Fibroblast of skin of left biceps (primary cell): ENCODE data around the gene CNPY4.

Experiments
- DNase-seq, 2 experiments: peaks; one replicate each; pipeline ENCODE4 v3.0.0-alpha.2; 2013; ENCODE audit warnings: low read depth in 2 of 2

CNPY4 gene

GRCh38 chr7:100148559-100149328 is 29.3 kb downstream of the CNPY4 start, which contains the start of gene LAMTOR4:
TSS of gene LAMTOR4 (plus strand) at chr7:100148918. CDS start at chr7:100148973, 55 bp downstream.
- peak; percentile 96 for DNase-seq

- no peak for DNase-seq
Observed at GRCh38 chr7:100152404-100152803, 33.0 kb downstream of the CNPY4 start.

GRCh38 chr7:100152937-100153666 is 33.7 kb downstream of the CNPY4 start:
- DNase-seq = no peak

DNA sequence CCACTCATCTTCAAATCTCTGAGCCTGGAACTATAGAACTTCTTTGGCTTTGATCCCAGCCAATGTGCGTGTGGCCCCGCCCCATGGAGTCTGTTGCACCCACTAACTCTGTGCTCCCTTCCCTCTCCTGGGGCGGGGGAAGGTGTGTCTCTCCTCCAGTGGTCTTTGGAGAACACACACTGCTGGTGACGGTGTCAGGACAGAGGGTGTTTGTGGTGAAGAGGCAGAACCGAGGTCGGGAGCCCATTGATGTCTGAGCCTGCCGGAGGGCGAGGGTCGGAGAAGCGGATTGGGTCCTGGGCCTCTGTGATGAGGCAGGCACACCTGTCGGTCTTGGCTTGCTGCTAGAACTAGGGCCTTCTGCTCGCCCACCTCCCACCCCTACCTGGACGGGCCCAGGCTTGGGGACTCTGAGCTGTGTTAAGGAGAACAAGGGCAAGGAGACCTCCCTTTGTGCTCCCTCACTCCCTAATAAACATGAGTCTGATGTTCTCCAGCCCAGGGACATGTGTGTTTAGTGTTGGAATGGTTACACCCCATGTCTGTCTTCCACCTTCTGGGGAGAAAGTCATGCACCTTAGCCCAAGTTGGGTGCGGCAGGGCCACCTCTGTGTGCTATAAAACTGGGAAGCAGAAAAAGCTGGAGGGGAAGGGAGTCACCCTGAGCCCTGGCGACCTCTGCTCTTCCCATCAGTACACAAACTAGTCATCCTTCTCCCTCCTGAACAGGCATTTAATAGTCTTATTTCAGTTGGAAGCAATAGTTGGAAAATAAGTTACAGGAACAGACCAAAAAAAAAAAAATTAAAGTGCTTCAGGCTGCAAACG is 34.5 kb downstream of the CNPY4 start:
- no peak for DNase-seq

DNA sequence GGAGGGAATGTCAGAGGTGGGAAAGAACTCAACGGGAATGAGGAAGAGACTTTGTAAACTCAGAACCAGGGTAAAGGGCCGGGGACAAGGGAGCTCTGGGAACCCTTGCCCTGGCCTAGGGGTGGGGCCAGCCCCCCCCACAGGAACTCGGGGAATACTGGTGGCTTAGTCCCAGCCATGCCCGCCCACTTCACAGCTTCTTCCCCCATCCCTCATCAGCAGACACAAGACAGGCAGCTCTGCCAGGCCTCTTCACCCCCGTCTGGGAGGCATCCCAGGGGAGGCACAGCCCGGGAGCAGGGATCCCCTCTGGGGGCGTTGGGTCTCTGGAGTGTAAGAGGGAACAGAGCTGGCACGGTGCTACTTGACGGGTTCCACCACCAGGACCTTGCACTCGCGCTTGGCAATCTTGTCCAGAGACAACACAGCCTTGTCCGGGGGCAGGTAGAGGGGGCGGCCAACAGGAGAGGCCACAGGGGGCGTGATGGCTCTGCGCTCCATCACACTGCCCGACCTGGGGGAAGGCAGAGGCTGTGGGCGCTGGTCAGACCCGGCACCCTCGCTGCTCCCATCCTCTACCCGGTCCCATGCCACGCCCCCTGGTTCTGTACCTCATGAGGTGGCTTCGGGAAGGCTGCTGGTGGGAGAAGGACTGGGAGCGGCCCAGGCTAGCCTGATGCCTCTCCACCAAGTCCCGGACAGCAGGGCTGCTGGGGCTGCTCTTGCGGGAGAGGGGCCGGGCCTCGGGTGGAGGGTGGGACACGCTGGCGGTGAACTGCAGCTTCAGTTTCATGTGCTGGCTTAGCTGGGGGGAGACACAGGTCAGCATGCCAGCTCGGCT is 35.4 kb downstream of the CNPY4 start:
- no peak for DNase-seq

DNA sequence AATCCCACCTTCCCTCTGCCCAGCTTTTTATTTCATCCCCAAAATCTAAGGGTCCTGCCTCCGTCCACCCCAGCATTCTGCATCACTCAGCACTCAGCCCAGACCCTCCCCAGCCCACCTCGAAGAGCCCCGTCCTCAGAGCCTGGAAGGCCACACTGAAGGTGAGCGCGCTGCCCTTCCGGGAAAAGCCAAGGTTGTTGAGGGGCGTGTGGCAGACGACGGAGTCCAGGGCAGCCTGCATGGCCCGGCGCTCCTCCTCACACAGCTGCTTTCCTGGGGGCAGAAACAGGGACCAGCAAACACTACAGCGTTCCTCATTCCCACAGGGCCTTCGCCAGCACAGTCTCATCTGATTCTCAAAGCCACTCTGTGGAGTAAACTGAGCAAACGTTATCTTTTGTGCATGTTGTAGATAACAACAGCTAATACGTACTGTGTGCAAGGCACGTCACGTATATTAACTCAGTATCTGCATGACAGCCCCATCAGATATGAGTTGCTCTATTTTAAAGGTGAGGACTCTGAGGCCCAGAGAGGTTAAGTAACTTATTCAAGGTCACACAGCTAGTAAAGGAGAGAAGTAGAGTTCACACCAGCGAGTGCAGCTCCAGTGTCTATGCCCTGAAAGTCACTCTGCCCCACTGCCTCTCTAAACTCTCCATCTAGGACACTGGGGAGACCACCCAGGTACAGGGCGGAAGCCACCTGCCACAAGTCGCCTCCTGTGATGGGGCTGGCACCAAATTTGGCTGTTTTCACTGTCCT is 36.3 kb downstream of the CNPY4 start:
- DNase-seq = no peak

DNA sequence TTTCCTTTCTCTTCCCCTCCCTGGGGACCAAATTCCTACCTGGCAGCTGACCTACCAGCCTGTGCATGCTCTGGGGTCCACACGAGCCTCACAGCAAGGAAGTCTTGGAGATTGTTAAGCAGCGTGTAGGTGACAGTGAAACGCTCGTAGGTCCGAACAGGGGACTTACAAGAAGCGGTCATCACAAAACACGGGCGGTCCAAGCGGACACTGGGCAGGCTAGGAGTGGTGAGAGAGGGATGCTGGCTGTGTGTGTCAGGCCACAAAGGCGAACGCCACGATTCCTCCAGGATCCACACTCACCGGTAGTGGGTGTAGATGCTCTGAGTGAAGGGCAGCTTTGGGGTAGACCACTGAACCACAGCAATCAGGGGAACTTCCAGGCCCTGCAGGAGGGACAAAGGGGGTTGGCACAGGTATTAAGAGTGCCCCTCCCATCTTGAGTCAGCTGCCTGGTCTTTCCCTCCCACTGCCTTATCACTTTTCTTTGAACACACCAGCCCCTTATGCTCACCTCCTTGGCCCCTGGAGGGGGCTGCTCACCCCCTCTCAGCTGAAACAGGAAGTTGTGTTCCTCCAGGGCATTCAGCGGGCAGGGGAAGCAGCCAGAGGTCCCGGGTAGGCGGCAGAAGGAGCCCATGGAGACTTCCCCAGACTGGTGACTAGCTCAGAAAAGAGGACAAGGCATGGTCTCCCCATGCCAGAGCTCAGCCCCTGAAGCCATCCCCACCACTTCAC is 37.1 kb downstream of the CNPY4 start:
- DNase-seq = no peak

- DNase-seq = no peak
Observed at GRCh38 chr7:100157069-100157333, 37.6 kb downstream of the CNPY4 start.

- DNase-seq = no peak
Observed at GRCh38 chr7:100157334-100158228, 38.1 kb downstream of the CNPY4 start.

DNA sequence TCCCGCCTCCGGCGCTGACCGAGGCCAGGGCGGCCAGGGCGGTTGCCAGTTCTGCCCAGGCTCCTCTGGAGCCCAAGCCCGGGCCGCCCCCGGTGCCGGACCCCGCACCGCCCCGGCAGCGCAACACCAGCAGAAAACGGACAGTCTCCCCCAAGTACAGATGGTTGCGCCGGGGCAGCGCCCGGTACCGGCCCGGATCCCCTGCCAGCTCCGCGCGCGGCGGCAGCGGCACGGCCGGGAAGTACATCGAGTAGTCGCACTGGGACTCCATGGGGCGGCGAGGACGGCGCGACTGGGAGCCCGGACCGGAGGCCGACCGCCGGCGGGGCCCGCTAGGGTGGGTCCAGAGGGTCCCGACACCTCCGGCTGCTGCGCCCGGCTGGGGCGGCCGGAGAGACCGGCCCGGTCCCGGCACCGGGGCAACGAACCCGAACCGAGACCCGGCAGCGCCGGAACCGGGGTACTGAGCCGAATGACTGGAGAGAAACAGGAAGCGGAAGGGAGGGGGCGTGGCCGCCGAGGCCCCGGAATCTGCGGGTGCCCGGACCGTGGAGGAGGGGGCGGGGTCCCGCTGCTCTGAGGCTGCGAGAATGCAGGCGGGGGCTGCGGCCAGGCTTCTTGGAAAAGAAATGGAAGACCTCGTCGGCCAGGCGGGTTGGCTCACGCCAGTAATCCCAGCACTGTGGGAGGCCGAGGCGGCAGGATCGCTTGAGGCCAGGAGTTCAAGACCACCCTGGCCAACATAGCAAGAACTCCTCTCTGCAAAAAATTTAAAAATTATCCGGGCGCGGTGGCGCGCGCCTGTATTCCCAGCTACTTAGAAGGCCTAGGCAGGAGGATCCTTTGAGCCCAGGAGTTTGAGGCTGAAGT is 39.0 kb downstream of the CNPY4 start, which contains the start of gene TRAPPC14:
TSS of gene TRAPPC14 (minus strand) at position 495 of the 870 bp plus-strand sequence. CDS start at position 271, 224 bp downstream.
- DNase-seq = peak; percentile 50 to 54

GRCh38 chr7:100159099-100159623 is 39.7 kb downstream of the CNPY4 start:
- no peak for DNase-seq

DNA sequence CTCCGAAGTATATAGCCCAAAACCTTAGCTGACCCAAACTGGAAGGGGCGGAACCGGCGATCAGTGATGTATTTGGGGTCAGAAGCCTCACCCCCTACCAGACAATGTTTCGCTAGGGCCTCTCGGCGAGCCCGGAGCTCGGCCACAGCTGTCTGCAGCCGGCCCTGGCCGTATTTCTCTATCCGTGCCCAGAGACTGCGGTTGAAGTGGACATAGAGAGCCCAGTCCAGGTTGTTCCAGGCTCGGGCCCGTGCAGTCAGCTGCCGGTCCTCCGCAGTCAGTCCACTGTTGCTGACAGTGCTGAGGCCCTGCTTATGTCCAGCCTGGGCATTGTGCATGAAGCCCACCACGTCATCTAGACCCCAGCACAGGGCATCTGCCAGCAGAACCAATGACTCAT is 40.6 kb downstream of the CNPY4 start:
- no peak for DNase-seq

DNA sequence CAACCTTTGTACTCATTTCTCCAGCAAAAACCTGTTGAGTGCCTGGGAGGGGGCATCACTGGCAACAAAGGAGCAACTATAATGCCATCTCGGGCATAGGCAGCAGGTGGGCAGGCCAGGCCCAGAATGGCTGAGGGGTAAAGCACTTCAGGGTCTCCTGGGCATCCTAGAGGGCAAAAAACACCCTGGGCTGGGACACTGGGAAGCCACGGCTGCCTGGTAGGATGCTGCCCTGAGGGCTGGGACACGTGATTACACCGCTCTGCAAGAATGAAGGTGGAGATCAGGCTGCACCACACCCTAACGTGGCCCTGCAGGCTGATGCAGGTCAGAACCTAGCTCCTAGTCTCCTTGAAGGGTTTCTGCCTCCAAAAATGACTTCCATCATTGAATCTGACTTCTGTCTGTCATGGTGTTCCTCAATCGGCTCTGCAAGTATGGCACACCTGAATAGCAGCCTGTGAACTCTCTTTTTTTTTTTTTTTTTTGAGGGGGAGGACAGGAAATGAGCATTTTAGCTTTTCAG is 43.6 kb downstream of the CNPY4 start:
- no peak for DNase-seq

DNA sequence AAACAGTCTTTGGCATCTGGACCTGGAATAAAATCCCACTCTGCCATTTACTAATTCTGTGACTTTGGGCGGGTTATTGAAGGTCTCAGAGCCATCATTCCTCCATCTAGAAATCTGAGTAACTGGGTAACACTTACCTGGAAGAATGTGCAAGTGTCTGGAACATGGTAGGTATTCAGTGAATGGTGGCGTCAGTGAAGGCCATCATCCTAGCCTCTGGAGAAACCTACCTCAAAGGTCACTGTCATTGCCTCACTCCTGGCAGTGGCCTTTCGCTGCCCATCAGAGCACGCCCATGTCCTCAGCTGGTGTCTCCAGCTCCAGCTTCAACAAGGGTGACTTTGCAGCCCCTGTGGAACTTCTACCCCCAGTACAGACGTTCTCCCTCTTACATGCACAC is 44.4 kb downstream of the CNPY4 start:
- DNase-seq = no peak

- no peak for DNase-seq
Observed at GRCh38 chr7:100166317-100166940, 47.0 kb downstream of the CNPY4 start.

GRCh38 chr7:100166970-100167911 is 47.8 kb downstream of the CNPY4 start:
- DNase-seq = no peak
